PC-9 (cell line): Measurements from ENCODE around the gene PCDH9. TPM values are rescaled to one million over a fixed set of nuclear protein-coding genes. Genes with fewer than 3 reads are reported as not detected.

Experiments used
- BruUV-seq: library from RNA; stranded (reverse); fragments of 400-500 nt; replicated peaks from 2 replicates; lab custom pipeline; 2021; lab: Mats Ljungman, UMichigan
- CTCF ChIA-PET: fragments of 300-600 bp; sonication (Branson Sonifier 250); formaldehyde crosslinking; loops from one replicate; lab custom pipeline; 2022; ENCODE audit warnings: antibody characterized with exemption; lab: Charles Lee
- POLR2A ChIA-PET: fragments of 300-600 bp; sonication (Branson Sonifier 250); formaldehyde crosslinking; loops from one replicate; lab custom pipeline; 2022; ENCODE audit warnings: antibody characterized with exemption; ENCODE audit not compliant: unreplicated experiment; lab: Charles Lee
- DNase-seq, 2 experiments: peaks; one replicate each; pipeline versions ENCODE4 v3.0.0 to v3.0.0-alpha.2; 2015 to 2022; ENCODE audit warnings: mixed read lengths in 1 of 2
- H2AFZ ChIP-seq: fragments of 200-600 bp; sonication (generic); 2 replicates; pipeline ENCODE4 v1.8.1; 2017; ENCODE audit warnings: antibody characterized with exemption
- H3F3A ChIP-seq: fragments of 200-600 bp; sonication (generic); 2 replicates; pipeline ENCODE4 v1.8.1; 2017; ENCODE audit warnings: antibody characterized with exemption, mild to moderate bottlenecking, low read depth; ENCODE audit not compliant: insufficient read depth
- H3K27ac ChIP-seq: fragments of 200-600 bp; sonication (generic); 2 replicates; pipeline ENCODE4 v1.6.1; 2016; ENCODE audit warnings: mixed run types
- H3K27me3 ChIP-seq: fragments of 200-600 bp; sonication (generic); 2 replicates; pipeline ENCODE4 v1.6.1; 2016; ENCODE audit warnings: low read depth, mixed run types; ENCODE audit not compliant: insufficient read depth
- H3K36me3 ChIP-seq: fragments of 200-600 bp; sonication (generic); 2 replicates; pipeline ENCODE4 v1.6.1; 2016; ENCODE audit warnings: low read depth, mixed run types
- H3K4me1 ChIP-seq: fragments of 200-600 bp; sonication (generic); replicated peaks from 2 replicates; pipeline ENCODE4 v1.6.1; 2016; ENCODE audit warnings: mixed run types; ENCODE audit not compliant: insufficient read depth
- H3K4me2 ChIP-seq: fragments of 200-600 bp; sonication (generic); 2 replicates; pipeline ENCODE4 v1.6.1; 2017; ENCODE audit warnings: mixed run types
- H3K4me3 ChIP-seq: fragments of 200-600 bp; sonication (generic); 2 replicates; pipeline ENCODE4 v1.6.1; 2016; ENCODE audit warnings: mixed run types
- H3K79me2 ChIP-seq: fragments of 200-600 bp; sonication (generic); 2 replicates; pipeline ENCODE4 v1.6.1; 2017; ENCODE audit warnings: low read depth, mixed run types
- H3K9me2 ChIP-seq: fragments of 200-600 bp; sonication (generic); 2 replicates; pipeline ENCODE4 v1.8.1; 2017; ENCODE audit warnings: mild to moderate bottlenecking; ENCODE audit not compliant: insufficient read depth
- H3K9me3 ChIP-seq: fragments of 200-600 bp; sonication (generic); 2 replicates; pipeline ENCODE4 v1.8.1; 2016; ENCODE audit warnings: low read depth; ENCODE audit not compliant: insufficient read depth
- H4K20me1 ChIP-seq: fragments of 200-600 bp; sonication (generic); 2 replicates; pipeline ENCODE4 v1.8.1; 2017; ENCODE audit not compliant: insufficient read depth
- EZH2 ChIP-seq: fragments of 200-600 bp; sonication (generic); IDR thresholded peaks from 2 replicates; pipeline ENCODE4 v1.8.0; 2017; ENCODE audit warnings: antibody characterized with exemption, low read depth
- intact Hi-C: fragments of 100-400 bp; cut with micrococcal nuclease; formaldehyde crosslinking; loops from one replicate; pipeline ENCODE4 v1.10.0; 2022; ENCODE audit not compliant: unreplicated experiment
- total RNA-seq: library from RNA; stranded (reverse); gene quantifications from 2 replicates; pipeline ENCODE4 v1.2.3, GENCODE V29; 2021
- TF ChIP-seq, protein P1 (sequence below): fragments of 200-600 bp; sonication (generic); conservative IDR thresholded peaks from 2 replicates; pipeline ENCODE4 v1.6.1; 2017; ENCODE audit warnings: mixed run types, antibody characterized with exemption, mild to moderate bottlenecking, moderate library complexity

Gene PCDH9
- total RNA-seq, 1 experiment from 2014 or later, result 0.37 TPM

DNA sequence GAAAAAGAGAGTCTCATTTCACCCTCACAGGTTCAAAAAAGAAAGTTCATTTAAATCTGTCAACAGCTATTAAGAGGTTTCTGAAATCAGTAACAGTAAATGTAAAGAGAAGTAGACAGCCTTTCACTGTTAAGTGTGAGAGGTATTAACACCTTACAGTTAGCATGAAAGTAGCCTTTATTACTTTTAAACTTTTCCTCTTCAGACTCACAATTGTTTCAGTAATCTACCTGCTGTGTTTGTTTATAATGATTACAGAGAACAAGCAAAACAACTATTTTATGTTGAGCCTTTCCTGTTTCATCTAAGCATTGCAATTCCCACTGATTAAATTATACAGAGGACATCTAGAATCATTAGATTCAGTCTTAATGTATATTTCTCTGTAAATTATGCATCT, 159.8 kb downstream of the PCDH9 start:
- intact Hi-C loops, result no loop called here
- no peak overlapping the region for H2AFZ ChIP-seq
- H3K4me3 ChIP-seq, result no peak overlapping the region
- H3K27me3 ChIP-seq, result no peaks in the 10 kb centered on the region
- H3K36me3 ChIP-seq, result no peaks in the 10 kb centered on the region
- H3K4me2 ChIP-seq, result no peak overlapping the region
- no peaks in the 10 kb centered on the region for H3K79me2 ChIP-seq
- ChIA-PET POLR2A (no interaction called here), CTCF (no interaction called here)
- TF ChIP-seq, protein P1, sequence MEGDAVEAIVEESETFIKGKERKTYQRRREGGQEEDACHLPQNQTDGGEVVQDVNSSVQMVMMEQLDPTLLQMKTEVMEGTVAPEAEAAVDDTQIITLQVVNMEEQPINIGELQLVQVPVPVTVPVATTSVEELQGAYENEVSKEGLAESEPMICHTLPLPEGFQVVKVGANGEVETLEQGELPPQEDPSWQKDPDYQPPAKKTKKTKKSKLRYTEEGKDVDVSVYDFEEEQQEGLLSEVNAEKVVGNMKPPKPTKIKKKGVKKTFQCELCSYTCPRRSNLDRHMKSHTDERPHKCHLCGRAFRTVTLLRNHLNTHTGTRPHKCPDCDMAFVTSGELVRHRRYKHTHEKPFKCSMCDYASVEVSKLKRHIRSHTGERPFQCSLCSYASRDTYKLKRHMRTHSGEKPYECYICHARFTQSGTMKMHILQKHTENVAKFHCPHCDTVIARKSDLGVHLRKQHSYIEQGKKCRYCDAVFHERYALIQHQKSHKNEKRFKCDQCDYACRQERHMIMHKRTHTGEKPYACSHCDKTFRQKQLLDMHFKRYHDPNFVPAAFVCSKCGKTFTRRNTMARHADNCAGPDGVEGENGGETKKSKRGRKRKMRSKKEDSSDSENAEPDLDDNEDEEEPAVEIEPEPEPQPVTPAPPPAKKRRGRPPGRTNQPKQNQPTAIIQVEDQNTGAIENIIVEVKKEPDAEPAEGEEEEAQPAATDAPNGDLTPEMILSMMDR, result no peak
- no peak for TF ChIP-seq EZH2
- H3K4me1 ChIP-seq, result no peaks in the 10 kb centered on the region
- no peaks in the 10 kb centered on the region for H4K20me1 ChIP-seq
- H3K9me3 ChIP-seq, result no peaks in the 10 kb centered on the region
- no peak for DNase-seq
- no peak overlapping the region for H3K27ac ChIP-seq
- H3F3A ChIP-seq, result no peaks in the 10 kb centered on the region
- no peaks in the 10 kb centered on the region for H3K9me2 ChIP-seq
- no TSS peak for BruUV-seq

DNA sequence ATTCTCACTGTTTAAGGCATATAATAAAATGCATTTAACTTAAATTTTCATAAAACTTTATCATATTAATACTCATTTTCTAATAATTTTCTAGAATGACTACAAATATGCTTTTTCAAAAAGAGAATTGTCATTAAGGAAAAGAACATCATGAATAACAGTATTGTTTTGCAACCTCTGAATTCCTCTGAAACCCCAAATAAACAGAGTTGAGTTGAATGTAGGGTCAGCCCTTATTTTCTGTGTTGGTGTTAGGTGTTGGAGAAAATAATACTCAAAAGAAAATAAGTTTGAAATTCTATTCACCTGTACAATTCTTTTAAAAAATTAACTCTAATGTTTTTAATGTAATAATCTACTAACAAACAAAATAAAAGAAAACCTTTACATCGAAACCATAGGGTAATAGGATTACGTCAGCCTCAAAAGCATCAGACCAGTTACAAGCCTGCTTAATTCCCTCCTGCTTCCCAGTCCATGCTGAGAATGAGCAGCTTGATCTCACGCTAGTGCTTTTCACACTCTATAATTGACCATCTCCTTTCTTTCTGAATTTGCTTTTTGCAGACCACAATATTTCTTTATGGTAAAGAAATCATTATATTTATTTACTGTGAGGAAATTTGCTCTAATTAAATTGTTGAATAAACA, 160.9 kb downstream of the PCDH9 start:
- H3K4me3 ChIP-seq, result no peak overlapping the region
- H4K20me1 ChIP-seq, result no peaks in the 10 kb centered on the region
- no peaks in the 10 kb centered on the region for H3K27me3 ChIP-seq
- H3K79me2 ChIP-seq, result no peaks in the 10 kb centered on the region
- no peak overlapping the region for H2AFZ ChIP-seq
- TF ChIP-seq, protein P1, result no peak
- TF ChIP-seq EZH2, result no peak
- CTCF ChIA-PET, result no interaction called here
- no peak overlapping the region for H3K4me2 ChIP-seq
- DNase-seq, result no peak
- H3K9me3 ChIP-seq, result no peaks in the 10 kb centered on the region
- POLR2A ChIA-PET, result no interaction called here
- intact Hi-C loops, result no loop called here
- no peaks in the 10 kb centered on the region for H3F3A ChIP-seq
- no peaks in the 10 kb centered on the region for H3K36me3 ChIP-seq
- no peaks in the 10 kb centered on the region for H3K9me2 ChIP-seq
- H3K4me1 ChIP-seq, result no peaks in the 10 kb centered on the region
- H3K27ac ChIP-seq, result no peak overlapping the region
- BruUV-seq, result no TSS peak

DNA sequence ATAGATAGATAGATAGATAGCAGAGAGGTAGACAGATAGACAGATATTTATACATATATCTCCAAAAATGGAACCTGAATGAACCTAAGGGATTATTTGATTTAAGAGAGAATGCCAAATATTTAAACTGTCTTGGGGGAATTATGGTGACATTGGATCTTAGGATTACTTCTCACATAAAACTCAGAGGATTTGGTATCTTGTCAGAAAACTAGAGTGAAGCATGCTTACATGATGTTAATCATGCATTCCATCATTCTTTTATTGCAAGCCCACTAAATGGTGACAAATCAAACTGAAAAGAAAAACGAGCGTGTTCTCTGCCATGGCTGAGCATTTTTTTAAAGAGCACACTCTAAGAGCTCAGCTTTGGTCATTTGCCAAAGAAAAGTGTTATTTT, 165.2 kb downstream of the PCDH9 start:
- no peak for DNase-seq
- H3K4me1 ChIP-seq, result no peaks in the 10 kb centered on the region
- H3K36me3 ChIP-seq, result no peaks in the 10 kb centered on the region
- no peak for TF ChIP-seq EZH2
- TF ChIP-seq, protein P1, result no peak
- no peak overlapping the region for H3K27ac ChIP-seq
- no peak overlapping the region for H3K4me3 ChIP-seq
- BruUV-seq, result no TSS peak
- H2AFZ ChIP-seq, result no peak overlapping the region
- ChIA-PET CTCF (no interaction called here), POLR2A (no interaction called here)
- no peaks in the 10 kb centered on the region for H3F3A ChIP-seq
- no peaks in the 10 kb centered on the region for H3K9me2 ChIP-seq
- intact Hi-C loops, result no loop called here
- H3K79me2 ChIP-seq, result no peaks in the 10 kb centered on the region
- no peaks in the 10 kb centered on the region for H3K27me3 ChIP-seq
- H3K4me2 ChIP-seq, result no peak overlapping the region
- H4K20me1 ChIP-seq, result no peaks in the 10 kb centered on the region
- H3K9me3 ChIP-seq, result no peaks in the 10 kb centered on the region
